ENCODE results near the gene AKAP3.

DNA sequence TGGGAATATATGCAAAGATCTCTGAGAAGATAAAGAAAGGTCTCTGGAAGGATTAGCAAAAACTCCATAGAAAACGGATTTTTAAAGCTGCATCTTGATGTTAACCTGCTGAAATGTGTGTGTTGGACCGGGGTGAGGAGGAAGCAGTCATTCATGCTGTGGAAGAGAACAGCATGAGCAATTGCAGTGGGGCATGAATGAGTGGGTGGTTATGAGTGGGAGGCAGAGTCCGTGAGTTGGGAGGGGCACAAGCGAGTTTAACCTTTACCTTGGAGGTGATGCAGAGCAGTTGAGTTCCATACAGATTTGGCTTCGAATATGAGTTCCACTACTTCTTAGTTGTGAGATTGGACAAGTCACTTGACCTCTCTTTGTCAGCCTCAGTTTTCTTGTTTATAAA is 41.9 kb upstream of the AKAP3 start:
- TF ChIP-seq, protein P1, sequence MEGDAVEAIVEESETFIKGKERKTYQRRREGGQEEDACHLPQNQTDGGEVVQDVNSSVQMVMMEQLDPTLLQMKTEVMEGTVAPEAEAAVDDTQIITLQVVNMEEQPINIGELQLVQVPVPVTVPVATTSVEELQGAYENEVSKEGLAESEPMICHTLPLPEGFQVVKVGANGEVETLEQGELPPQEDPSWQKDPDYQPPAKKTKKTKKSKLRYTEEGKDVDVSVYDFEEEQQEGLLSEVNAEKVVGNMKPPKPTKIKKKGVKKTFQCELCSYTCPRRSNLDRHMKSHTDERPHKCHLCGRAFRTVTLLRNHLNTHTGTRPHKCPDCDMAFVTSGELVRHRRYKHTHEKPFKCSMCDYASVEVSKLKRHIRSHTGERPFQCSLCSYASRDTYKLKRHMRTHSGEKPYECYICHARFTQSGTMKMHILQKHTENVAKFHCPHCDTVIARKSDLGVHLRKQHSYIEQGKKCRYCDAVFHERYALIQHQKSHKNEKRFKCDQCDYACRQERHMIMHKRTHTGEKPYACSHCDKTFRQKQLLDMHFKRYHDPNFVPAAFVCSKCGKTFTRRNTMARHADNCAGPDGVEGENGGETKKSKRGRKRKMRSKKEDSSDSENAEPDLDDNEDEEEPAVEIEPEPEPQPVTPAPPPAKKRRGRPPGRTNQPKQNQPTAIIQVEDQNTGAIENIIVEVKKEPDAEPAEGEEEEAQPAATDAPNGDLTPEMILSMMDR (IDR thresholded peaks at IDR 0.05): no peak
- TF ChIP-seq POLR2A (IDR thresholded peaks at IDR 0.05): no peak

All from adrenal gland (tissue), 5 donors.